GM12892 (cell line): Measurements from ENCODE around the gene WDFY4.

ENCODE experiments used
- DNase-seq: peaks from one replicate; pipeline ENCODE4 v3.0.0; 2011; ENCODE audit not compliant: insufficient read length
- FAIRE-seq: peaks from 2 replicates; lab custom pipeline; 2011; peaks lifted over from hg19 to GRCh38; lab: Jason Lieb, UNC
- POLR2A ChIP-seq: IDR thresholded peaks from 2 replicates; pipeline ENCODE4 v1.6.1; 2011; ENCODE audit warnings: low read depth, low read length, control low read depth
- POLR2AphosphoS5 ChIP-seq: IDR thresholded peaks from 2 replicates; pipeline ENCODE4 v1.6.1; 2011; ENCODE audit warnings: low read depth, low read length, control low read depth
- TAF1 ChIP-seq: IDR thresholded peaks from 2 replicates; pipeline ENCODE4 v1.6.1; 2011; ENCODE audit warnings: low read depth, mild to moderate bottlenecking, control low read depth, low read length, borderline replicate concordance

The WDFY4 gene

GRCh38 chr10:48835781-48836180, 151.1 kb downstream of the WDFY4 start:
- no peak for DNase-seq
- TF ChIP-seq POLR2A (no peak), TAF1 (no peak), POLR2AphosphoS5 (no peak)
- no peak for FAIRE-seq

- TF ChIP-seq POLR2A, result no peak
- TF ChIP-seq TAF1, result no peak
- no peak for TF ChIP-seq POLR2AphosphoS5
- DNase-seq (no peak), FAIRE-seq (no peak)
Observed at GRCh38 chr10:48836605-48837004, 151.9 kb downstream of the WDFY4 start.

- no peak for FAIRE-seq
- no peak for DNase-seq
- no peak for TF ChIP-seq POLR2A
- TF ChIP-seq POLR2AphosphoS5, result no peak
- TF ChIP-seq TAF1, result no peak
Observed at GRCh38 chr10:48838834-48839233, 154.2 kb downstream of the WDFY4 start.

GRCh38 chr10:48839809-48840679, 155.4 kb downstream of the WDFY4 start:
- FAIRE-seq, result peak; percentile 5
- TF ChIP-seq POLR2A, result no peak
- TF ChIP-seq POLR2AphosphoS5, result no peak
- no peak for TF ChIP-seq TAF1

GRCh38 chr10:48842231-48842630, 157.6 kb downstream of the WDFY4 start:
- no peak for DNase-seq
- FAIRE-seq, result no peak
- TF ChIP-seq POLR2A (no peak), TAF1 (no peak), POLR2AphosphoS5 (no peak)

More at GRCh38 chr10:48839809-48840679, 155.4 kb downstream of the WDFY4 start:
- no peak for DNase-seq

GRCh38 chr10:48843198-48843597, 158.5 kb downstream of the WDFY4 start:
- TF ChIP-seq POLR2A, result no peak
- TF ChIP-seq POLR2AphosphoS5, result no peak
- TF ChIP-seq TAF1, result no peak
- DNase-seq, result no peak
- FAIRE-seq, result no peak

GRCh38 chr10:48844616-48845015, 159.9 kb downstream of the WDFY4 start:
- no peak for DNase-seq
- FAIRE-seq, result no peak
- no peak for TF ChIP-seq POLR2A
- no peak for TF ChIP-seq TAF1
- no peak for TF ChIP-seq POLR2AphosphoS5

GRCh38 chr10:48845512-48845911, 160.8 kb downstream of the WDFY4 start:
- FAIRE-seq, result no peak
- DNase-seq, result no peak
- TF ChIP-seq POLR2A, result no peak
- no peak for TF ChIP-seq POLR2AphosphoS5

GRCh38 chr10:48847691-48848090, 163.0 kb downstream of the WDFY4 start:
- DNase-seq (no peak), FAIRE-seq (no peak)
- TF ChIP-seq TAF1 (no peak), POLR2AphosphoS5 (no peak), POLR2A (no peak)

GRCh38 chr10:48856855-48857254, 172.2 kb downstream of the WDFY4 start:
- FAIRE-seq, result no peak

GRCh38 chr10:48872234-48872633, 187.6 kb downstream of the WDFY4 start:
- TF ChIP-seq POLR2AphosphoS5, result no peak
- TF ChIP-seq POLR2A, result no peak
- no peak for TF ChIP-seq TAF1
- DNase-seq (no peak), FAIRE-seq (no peak)

More at GRCh38 chr10:48856855-48857254, 172.2 kb downstream of the WDFY4 start:
- TF ChIP-seq TAF1 (no peak), POLR2A (no peak), POLR2AphosphoS5 (no peak)
- DNase-seq, result no peak

GRCh38 chr10:48878091-48878490, 193.4 kb downstream of the WDFY4 start:
- no peak for DNase-seq
- FAIRE-seq, result no peak
- TF ChIP-seq POLR2A (no peak), TAF1 (no peak)
